GM12801 (cell line): Measurements from ENCODE around the gene RBM26.

Experiments
- CTCF ChIP-seq: IDR thresholded peaks from one replicate; pipeline ENCODE4 v1.5.1; 2011; ENCODE audit warnings: control low read depth; ENCODE audit not compliant: insufficient read length; ENCODE audit errors: extremely low read depth

The RBM26 gene

GRCh38 chr13:79307433-79307861, 98.6 kb downstream of the RBM26 start:
- TF ChIP-seq CTCF = no peak

- no peak for TF ChIP-seq CTCF
Observed at GRCh38 chr13:79306650-79307049, 99.4 kb downstream of the RBM26 start.

- TF ChIP-seq CTCF = no peak
Observed at GRCh38 chr13:79297128-79297527, 108.9 kb downstream of the RBM26 start.

- no peak for TF ChIP-seq CTCF
Observed at GRCh38 chr13:79295906-79296706, 109.9 kb downstream of the RBM26 start.

GRCh38 chr13:79290595-79291244, 115.3 kb downstream of the RBM26 start:
- TF ChIP-seq CTCF = no peak

GRCh38 chr13:79289571-79289970, 116.5 kb downstream of the RBM26 start:
- TF ChIP-seq CTCF = no peak

GRCh38 chr13:79287939-79288795, 117.9 kb downstream of the RBM26 start:
- TF ChIP-seq CTCF = no peak
